ENCODE results near the gene PBRM1. TPM values are rescaled to one million over a fixed set of nuclear protein-coding genes. Genes with fewer than 3 reads are reported as not detected.

Gene PBRM1
- total RNA-seq, 4 donors from 2014 or later, result 111 to 165 (median 125) TPM

GRCh38 chr3:52498137-52499054 is 187.3 kb downstream of the PBRM1 start:
- H3K36me3 ChIP-seq, result no peaks in the 10 kb centered on the region
- DNase-seq, result no peak
- H3K27me3 ChIP-seq, result no peaks in the 10 kb centered on the region
- peaks cover 3 to 12% of the 10 kb centered on the region in 2 donors for H3K4me1 ChIP-seq
- no peak overlapping the region for H3K4me3 ChIP-seq (replicated peaks in 1 of 3)
- no peak for TF ChIP-seq POLR2A (IDR thresholded peaks at IDR 0.05)
- TF ChIP-seq CTCF (IDR thresholded peaks at IDR 0.05), result no peak
- no peaks in the 10 kb centered on the region for H3K9me3 ChIP-seq
- 76 to 82% methylated on average over 14 to 21 of the region's 24 CpGs for WGBS, 2 donors
- H3K27ac ChIP-seq, result no peak overlapping the region
- intact Hi-C loops (cut with DNase I), result no loop called here

- TF ChIP-seq CTCF (IDR thresholded peaks at IDR 0.05), result no peak
- Histone ChIP-seq H3K27ac (peak overlapping the region in 1 of 3 donors; percentile 39), H3K9me3 (no peaks in the 10 kb centered on the region), H3K36me3 (peaks cover 13 to 15% of the 10 kb centered on the region in 2 donors), H3K4me3 (replicated peaks in 1 of 3) (peak overlapping the region in 1 of 3 donors; percentile 5), H3K27me3 (no peaks in the 10 kb centered on the region), H3K4me1 (peaks cover 3 to 29% of the 10 kb centered on the region in 2 donors)
- intact Hi-C loops (cut with DNase I), result no loop called here
- 70 to 74% methylated on average over 9 to 15 of the region's 16 CpGs for WGBS, 2 donors
- DNase-seq, result no peak
These were observed 189.7 kb downstream of the PBRM1 start for GRCh38 chr3:52495777-52496602.

Small RNA genes within 50 kb of the gene (small RNA-seq; reads per million reads assigned to genes)
- gene AC006254.2 (not detected), gene RF00569 (4,125 reads per million, percentile 99 among the genes with 10 or more reads in this experiment), gene RF01183 (not detected), gene RNU6-856P (not detected), gene RNU6ATAC16P (not detected), gene SNORD19 (not detected), gene SNORD19B (not detected), gene SNORD69 (2,364 reads per million, percentile 99 among the genes with 10 or more reads in this experiment)

Other genes with a start within 250 kb of the PBRM1 start
- gene SEMA3G, start 240.8 kb downstream of the PBRM1 start, total RNA-seq, result 10 to 100 TPM in 2 of 4 donors, 1 to 10 TPM in 2; 3.7 to 18.6 (median 11.5) TPM
- gene TNNC1, start 231.9 kb downstream of the PBRM1 start, total RNA-seq, result 10 to 100 TPM in 3 of 4 donors, 1 to 10 TPM in 1; 4.0 to 43.5 (median 13.9) TPM
- gene NISCH, start 230.3 kb downstream of the PBRM1 start, total RNA-seq, result 10 to 100 TPM; 71.8 to 88.2 (median 86.2) TPM
- 100 to 1,000 TPM in 1 of 4 donors, 10 to 100 TPM in 3; 31.8 to 100 (median 67.4) TPM for gene STAB1, start 190.6 kb downstream of the PBRM1 start, total RNA-seq
- gene NT5DC2, start 152.1 kb downstream of the PBRM1 start, total RNA-seq, result 10 to 100 TPM; 40.5 to 55.1 (median 45.0) TPM
- 10 to 100 TPM in 2 of 4 donors, 1 to 10 TPM in 2; 4.8 to 34.3 (median 9.4) TPM for gene UQCC5, start 149.3 kb downstream of the PBRM1 start, total RNA-seq
- gene GNL3, start 119 bp upstream of the PBRM1 start, total RNA-seq, result 10 to 100 TPM; 39.2 to 68.4 (median 41.7) TPM
- gene GLT8D1, start 19.9 kb upstream of the PBRM1 start, total RNA-seq, result 100 to 1,000 TPM in 3 of 4 donors, 10 to 100 TPM in 1; 97.8 to 145 (median 107) TPM
- gene SPCS1, start 20.2 kb upstream of the PBRM1 start, total RNA-seq, result 100 to 1,000 TPM; 134 to 263 (median 185) TPM
- gene NEK4, start 85.0 kb upstream of the PBRM1 start, total RNA-seq, result 10 to 100 TPM; 36.7 to 65.6 (median 41.8) TPM
- gene ITIH1, start 91.7 kb upstream of the PBRM1 start, total RNA-seq, result not detected
- gene ITIH3, start 108.9 kb upstream of the PBRM1 start, total RNA-seq, result 10 to 100 TPM in 1 of 4 donors, 1 to 10 TPM in 2, under 1 TPM in 1; 0.89 to 12.8 (median 1.4) TPM
- gene ITIH4, start 144.8 kb upstream of the PBRM1 start, total RNA-seq, result 1 to 10 TPM; 3.9 to 8.6 (median 7.5) TPM
- 1 to 10 TPM; 4.0 to 7.0 (median 6.7) TPM for gene MUSTN1, start 149.1 kb upstream of the PBRM1 start, total RNA-seq
- gene STIMATE, start 211.6 kb upstream of the PBRM1 start, total RNA-seq, result 10 to 100 TPM; 15.0 to 22.1 (median 18.7) TPM

All from thyroid gland (tissue), 4 donors.